Measurements from ENCODE around the gene ATP4A. TPM values are rescaled to one million over a fixed set of nuclear protein-coding genes. Genes with fewer than 3 reads are reported as not detected.

Gene ATP4A
- total RNA-seq (not detected), polyA plus RNA-seq (under 1 TPM in 1 of 3 donors, not detected in 2; 0.10 TPM)

- 67 to 72% methylated on average over 15 of the region's 15 CpGs for whole genome bisulfite sequencing, 2 donors
- TF ChIP-seq EP300 (IDR thresholded peaks at IDR 0.05) (no peak), POLR2AphosphoS5 (IDR thresholded peaks at IDR 0.05) (no peak), POLR2A (IDR thresholded peaks at IDR 0.05) (no peak)
- TF ChIP-seq, protein P1, sequence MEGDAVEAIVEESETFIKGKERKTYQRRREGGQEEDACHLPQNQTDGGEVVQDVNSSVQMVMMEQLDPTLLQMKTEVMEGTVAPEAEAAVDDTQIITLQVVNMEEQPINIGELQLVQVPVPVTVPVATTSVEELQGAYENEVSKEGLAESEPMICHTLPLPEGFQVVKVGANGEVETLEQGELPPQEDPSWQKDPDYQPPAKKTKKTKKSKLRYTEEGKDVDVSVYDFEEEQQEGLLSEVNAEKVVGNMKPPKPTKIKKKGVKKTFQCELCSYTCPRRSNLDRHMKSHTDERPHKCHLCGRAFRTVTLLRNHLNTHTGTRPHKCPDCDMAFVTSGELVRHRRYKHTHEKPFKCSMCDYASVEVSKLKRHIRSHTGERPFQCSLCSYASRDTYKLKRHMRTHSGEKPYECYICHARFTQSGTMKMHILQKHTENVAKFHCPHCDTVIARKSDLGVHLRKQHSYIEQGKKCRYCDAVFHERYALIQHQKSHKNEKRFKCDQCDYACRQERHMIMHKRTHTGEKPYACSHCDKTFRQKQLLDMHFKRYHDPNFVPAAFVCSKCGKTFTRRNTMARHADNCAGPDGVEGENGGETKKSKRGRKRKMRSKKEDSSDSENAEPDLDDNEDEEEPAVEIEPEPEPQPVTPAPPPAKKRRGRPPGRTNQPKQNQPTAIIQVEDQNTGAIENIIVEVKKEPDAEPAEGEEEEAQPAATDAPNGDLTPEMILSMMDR (IDR thresholded peaks at IDR 0.05) = no peak
- H3K9me3 ChIP-seq = no peaks in the 10 kb centered on the region
- intact Hi-C loops (cut with DNase I) = no loop called here
- H3K36me3 ChIP-seq = no peaks in the 10 kb centered on the region
- peaks cover 0 to 4% (median 2%) of the 10 kb centered on the region in 4 donors for H3K4me1 ChIP-seq
- H3K27me3 ChIP-seq = peaks cover 8 to 55% (median 25%) of the 10 kb centered on the region in 3 donors
- no peak for DNase-seq
- H3K27ac ChIP-seq = no peak within 1 kb of the TSS
- no peak within 1 kb of the TSS for H3K4me3 ChIP-seq
These were observed at the start of gene ATP4A for GRCh38 chr19:35563207-35563829. TSS of gene ATP4A (minus strand) at chr19:35563658. CDS start at chr19:35563629, 29 bp downstream.

GRCh38 chr19:35612559-35613321 is 49.3 kb upstream of the ATP4A start, which contains the start of gene HAUS5:
TSS of gene HAUS5 (plus strand) at chr19:35612735. CDS start at chr19:35612795, 60 bp downstream.
- Histone ChIP-seq H3K9me3 (no peaks in the 10 kb centered on the region), H3K27ac (peak within 1 kb of the TSS; percentile 44 to 76 (median 68)), H3K27me3 (no peaks in the 10 kb centered on the region), H3K4me3 (peak within 1 kb of the TSS; percentile 49 to 79 (median 62)), H3K4me1 (peaks cover 0 to 14% (median 10%) of the 10 kb centered on the region in 4 donors), H3K36me3 (no peaks in the 10 kb centered on the region)
- intact Hi-C loops (cut with DNase I) = loop anchor here (1.0 to 10.0 kb wide), 3 partner anchors 16 to 348 kb away; partner anchors contain the start of genes TMEM147 and USF2
- peak; percentile 96 for DNase-seq
- 0% methylated on average over 47 of the region's 47 CpGs for WGBS, 2 donors
- TF ChIP-seq EP300 (IDR thresholded peaks at IDR 0.05) (no peak), POLR2AphosphoS5 (IDR thresholded peaks at IDR 0.05) (peak; percentile 57 to 81 (median 76)), POLR2A (IDR thresholded peaks at IDR 0.05) (peak in 1 of 2 donors; percentile 11)

DNA sequence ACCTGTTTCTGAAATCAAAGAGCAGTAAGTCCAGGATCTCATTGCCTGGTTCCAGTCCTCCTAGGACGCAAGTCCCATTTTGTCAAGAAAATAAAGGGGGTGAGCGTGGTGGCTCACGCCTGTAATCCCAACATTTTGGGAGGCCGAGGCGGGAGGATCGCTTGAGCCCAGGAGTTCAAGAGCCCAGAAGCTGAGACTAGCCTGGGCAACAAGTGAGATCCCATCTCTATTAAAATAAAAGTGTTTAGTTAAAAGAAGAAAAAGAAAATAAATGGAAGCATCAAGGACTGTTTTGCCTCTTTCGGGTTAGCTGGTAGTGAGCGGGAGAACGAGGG is 48.7 kb upstream of the ATP4A start:
- peak overlapping the region; percentile 44 to 76 (median 68) for H3K27ac ChIP-seq
- TF ChIP-seq, protein P1 (IDR thresholded peaks at IDR 0.05) = no peak
- TF ChIP-seq EP300 (IDR thresholded peaks at IDR 0.05) (no peak), POLR2AphosphoS5 (IDR thresholded peaks at IDR 0.05) (no peak), POLR2A (IDR thresholded peaks at IDR 0.05) (no peak)
- no peaks in the 10 kb centered on the region for H3K9me3 ChIP-seq
- DNase-seq = no peak
- peaks cover 0 to 14% (median 10%) of the 10 kb centered on the region in 4 donors for H3K4me1 ChIP-seq
- peak overlapping the region; percentile 49 to 79 (median 62) for H3K4me3 ChIP-seq
- WGBS, 2 donors = 28 to 39% methylated on average over 9 of the region's 9 CpGs
- no peaks in the 10 kb centered on the region for H3K27me3 ChIP-seq
- intact Hi-C loops (cut with DNase I) = loop anchor here (1.0 to 10.0 kb wide), 3 partner anchors 16 to 347 kb away; partner anchors contain the start of genes TMEM147 and USF2
- H3K36me3 ChIP-seq = no peaks in the 10 kb centered on the region

DNA sequence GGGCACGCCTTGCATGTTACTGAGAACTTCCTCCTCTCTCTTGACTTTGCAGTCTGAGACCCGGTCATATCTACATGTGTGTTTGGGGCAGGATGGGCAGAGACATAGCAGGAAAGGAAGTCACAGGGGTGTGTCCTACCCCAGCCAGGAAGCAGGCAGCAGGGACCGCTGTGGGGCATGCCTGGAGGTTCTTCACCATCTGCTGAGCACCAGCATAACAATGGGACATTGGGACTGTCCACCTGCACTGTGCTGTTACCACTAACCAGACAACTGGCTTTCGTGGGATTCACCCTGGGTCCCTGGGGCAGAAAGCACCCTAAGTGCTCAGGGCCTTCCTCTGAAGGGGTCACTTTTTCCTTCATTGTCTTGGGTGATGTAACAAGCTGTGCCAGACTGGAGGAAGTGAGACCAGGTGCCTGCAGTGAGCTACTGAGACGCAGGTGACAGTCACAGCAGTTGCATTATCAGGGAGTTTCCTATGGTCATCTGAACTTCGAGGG is 46.4 kb upstream of the ATP4A start:
- Histone ChIP-seq H3K4me1 (peaks cover 0 to 14% (median 10%) of the 10 kb centered on the region in 4 donors), H3K36me3 (no peaks in the 10 kb centered on the region), H3K27ac (no peak overlapping the region), H3K9me3 (no peaks in the 10 kb centered on the region), H3K27me3 (no peaks in the 10 kb centered on the region), H3K4me3 (no peak overlapping the region)
- no peak for TF ChIP-seq POLR2A (IDR thresholded peaks at IDR 0.05)
- TF ChIP-seq, protein P1 (IDR thresholded peaks at IDR 0.05) = no peak
- TF ChIP-seq POLR2AphosphoS5 (IDR thresholded peaks at IDR 0.05) = no peak
- intact Hi-C loops (cut with DNase I) = loop anchor here (5.0 to 10.0 kb wide), 2 partner anchors 63 to 345 kb away; partner anchors contain the start of genes TMEM147 and USF2
- DNase-seq = no peak
- 50 to 65% methylated on average over 6 of the region's 6 CpGs for WGBS, 2 donors

- Histone ChIP-seq H3K4me3 (no peak overlapping the region), H3K27ac (no peak overlapping the region), H3K9me3 (no peaks in the 10 kb centered on the region), H3K27me3 (no peaks in the 10 kb centered on the region), H3K36me3 (no peaks in the 10 kb centered on the region), H3K4me1 (peaks cover 0 to 13% (median 9%) of the 10 kb centered on the region in 4 donors)
- TF ChIP-seq POLR2A (IDR thresholded peaks at IDR 0.05) = no peak
- TF ChIP-seq POLR2AphosphoS5 (IDR thresholded peaks at IDR 0.05) = no peak
- TF ChIP-seq, protein P1 (IDR thresholded peaks at IDR 0.05) = no peak
- TF ChIP-seq EP300 (IDR thresholded peaks at IDR 0.05) = no peak
- intact Hi-C loops (cut with DNase I) = no loop called here
- no peak for DNase-seq
- 75 to 76% methylated on average over 2 of the region's 2 CpGs for WGBS, 2 donors
These were observed 44.8 kb upstream of the ATP4A start for GRCh38 chr19:35608251-35608650.

Measured in sigmoid colon (tissue), 7 donors.